HG02885 (cell line): ENCODE measurements around the gene SUSD6.

Experiments
- ATAC-seq: cut with Tn5 transposase; IDR thresholded peaks from one replicate; pipeline ENCODE4 v1.9.1; 2021; ENCODE audit warnings: mild to moderate bottlenecking; ENCODE audit not compliant: unreplicated experiment, poor library complexity

The SUSD6 gene

GRCh38 chr14:69666112-69666511 is 54.7 kb downstream of the SUSD6 start:
- no peak for ATAC-seq

- ATAC-seq: no peak
Observed at GRCh38 chr14:69666690-69667211, 55.4 kb downstream of the SUSD6 start.

GRCh38 chr14:69667938-69668335 is 56.5 kb downstream of the SUSD6 start:
- peak; percentile 46 for ATAC-seq

DNA sequence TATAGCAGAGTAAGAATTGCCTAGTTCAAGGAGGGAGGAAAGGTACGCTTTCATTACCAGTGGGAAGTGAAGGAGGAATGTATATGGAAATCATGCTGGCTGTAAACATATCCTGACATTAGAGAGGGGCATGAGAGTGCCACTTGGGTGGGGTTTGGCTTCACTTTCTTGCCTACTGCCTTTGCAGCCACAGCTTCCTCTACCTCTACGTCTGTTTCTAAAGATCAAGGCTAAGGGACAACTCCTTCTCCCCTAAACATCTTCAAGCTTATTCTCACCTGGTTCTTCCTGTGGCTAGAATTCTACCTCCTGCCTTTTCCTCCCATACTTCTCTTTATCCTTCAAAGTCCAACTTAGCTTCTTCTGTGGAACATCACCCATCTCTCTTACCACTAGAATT is 58.0 kb downstream of the SUSD6 start:
- ATAC-seq: no peak

DNA sequence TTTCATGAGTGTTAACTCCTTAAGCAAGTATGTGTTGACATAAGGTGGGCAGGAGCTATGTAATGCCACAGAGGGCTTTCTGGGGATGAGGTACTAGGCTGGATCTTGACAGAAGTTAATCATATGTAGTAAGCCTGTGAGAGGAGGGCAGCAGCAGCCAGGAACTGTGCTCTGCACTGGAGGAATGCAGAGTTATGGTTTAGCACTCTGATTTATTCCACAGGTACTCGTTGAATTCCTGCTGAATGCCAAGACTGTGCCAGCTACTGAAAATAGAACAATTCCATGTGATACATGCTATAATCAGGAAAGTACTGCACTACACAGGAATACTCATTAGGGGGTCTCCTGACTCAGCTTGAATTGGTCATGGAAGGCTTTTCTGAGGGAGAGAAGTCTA is 58.7 kb downstream of the SUSD6 start:
- no peak for ATAC-seq

DNA sequence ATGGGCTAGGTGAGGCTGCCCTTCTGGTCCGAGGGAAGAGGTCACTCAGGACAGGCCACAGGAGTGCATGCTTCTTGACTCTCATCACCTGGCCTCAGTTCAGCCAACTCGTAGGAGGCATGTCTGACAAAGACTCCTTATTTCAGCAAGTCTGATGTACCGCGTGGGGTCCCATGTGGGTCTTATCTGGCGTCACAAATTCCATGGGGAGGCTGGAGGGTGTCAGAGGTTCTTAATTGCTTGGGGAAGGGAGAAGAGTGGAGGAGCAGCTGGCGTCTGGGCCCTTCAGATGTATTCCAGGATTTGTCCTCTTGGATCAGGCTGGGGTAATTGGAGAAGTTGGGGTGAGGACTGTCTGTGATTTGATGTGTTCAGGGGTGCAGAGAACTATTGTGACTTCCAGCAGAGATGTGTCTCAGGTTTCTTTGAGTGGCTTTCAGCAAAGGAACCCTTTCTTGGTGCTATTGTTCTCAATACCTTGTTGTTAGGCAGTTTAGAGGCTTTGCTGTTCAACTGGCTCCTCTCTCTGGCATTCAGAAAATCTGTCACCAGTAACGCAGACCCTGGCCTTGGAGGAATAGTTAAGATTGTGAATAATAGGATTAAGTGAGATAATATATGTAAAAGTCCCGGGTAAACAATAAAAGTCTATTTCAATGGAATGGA is 60.1 kb downstream of the SUSD6 start:
- ATAC-seq: no peak

- no peak for ATAC-seq
Observed at GRCh38 chr14:69672356-69672755, 61.0 kb downstream of the SUSD6 start.

DNA sequence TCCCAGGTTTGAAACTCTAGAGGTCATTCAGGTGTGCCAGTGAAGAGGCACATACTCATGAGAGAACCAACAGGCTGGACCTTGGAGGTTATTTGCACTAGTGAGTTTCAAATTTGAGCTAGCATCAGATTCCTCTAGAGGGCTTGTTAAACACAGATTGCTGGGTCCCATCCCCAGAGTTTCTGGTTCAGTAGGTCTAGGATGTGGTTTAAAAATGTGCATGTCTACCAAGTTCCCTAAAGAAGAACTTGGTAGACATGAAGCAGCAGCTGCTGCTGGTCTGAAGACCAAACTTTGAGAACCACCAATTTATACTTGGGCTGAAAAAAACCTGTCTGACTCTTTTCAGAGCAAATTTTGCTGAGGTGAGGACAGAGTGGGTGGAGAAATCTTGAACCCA is 61.7 kb downstream of the SUSD6 start:
- peak; percentile 45 for ATAC-seq

GRCh38 chr14:69673578-69674305 is 62.3 kb downstream of the SUSD6 start:
- no peak for ATAC-seq

DNA sequence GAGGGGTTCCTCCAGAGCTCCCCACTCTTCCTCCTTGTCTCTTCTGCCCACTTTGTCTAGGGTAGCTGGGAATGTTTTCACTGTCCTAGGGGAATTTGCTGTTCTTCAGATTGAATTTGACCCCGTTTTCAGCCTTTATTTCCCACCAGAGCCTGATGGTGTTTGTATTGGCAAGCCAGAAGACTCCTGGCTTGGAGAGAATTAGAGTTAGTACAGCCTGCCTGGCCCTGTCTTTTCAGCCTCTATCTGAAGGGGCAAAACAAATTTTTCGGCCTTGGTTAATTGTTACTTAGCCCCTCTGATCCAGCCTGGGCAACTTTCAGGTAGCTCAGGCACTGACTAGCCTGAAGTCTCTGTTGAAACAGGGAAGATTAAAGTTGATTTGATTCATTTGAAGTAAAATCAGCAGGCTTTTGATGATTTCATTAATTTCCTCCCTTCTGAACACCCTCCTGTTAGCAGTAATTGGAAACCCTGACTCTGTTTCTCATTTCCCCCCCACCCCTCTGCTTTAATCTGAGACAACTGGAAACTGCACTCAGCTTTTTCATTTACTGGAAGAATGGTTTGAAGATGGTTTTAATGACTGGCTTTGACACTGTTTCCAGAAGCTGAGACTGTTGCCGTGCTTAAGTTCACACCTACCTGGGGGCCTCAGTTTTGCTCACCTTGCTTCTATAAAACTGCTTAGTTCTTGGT is 63.3 kb downstream of the SUSD6 start:
- ATAC-seq: no peak

DNA sequence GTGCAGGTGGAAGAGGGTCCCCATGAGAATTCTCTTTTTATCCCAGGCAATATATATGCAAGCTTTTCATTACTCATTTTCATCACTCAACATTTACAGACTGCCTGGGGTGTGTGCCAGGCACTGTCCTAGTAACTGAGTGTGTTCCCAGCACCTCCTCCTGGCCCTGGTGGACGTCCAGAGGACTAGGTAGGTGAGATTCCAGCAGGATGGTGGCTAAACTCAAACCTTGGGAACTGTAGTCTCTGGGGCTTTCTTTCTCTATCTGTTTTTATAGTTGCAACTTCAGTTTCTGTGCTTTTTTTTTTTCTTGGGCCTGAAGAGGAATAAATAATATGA is 63.8 kb downstream of the SUSD6 start:
- no peak for ATAC-seq

- peak; percentile 81 for ATAC-seq
Observed at GRCh38 chr14:69675877-69676416, 64.6 kb downstream of the SUSD6 start.

- ATAC-seq: no peak
Observed at GRCh38 chr14:69676723-69677122, 65.3 kb downstream of the SUSD6 start.

GRCh38 chr14:69680297-69680696 is 68.9 kb downstream of the SUSD6 start:
- ATAC-seq: no peak

DNA sequence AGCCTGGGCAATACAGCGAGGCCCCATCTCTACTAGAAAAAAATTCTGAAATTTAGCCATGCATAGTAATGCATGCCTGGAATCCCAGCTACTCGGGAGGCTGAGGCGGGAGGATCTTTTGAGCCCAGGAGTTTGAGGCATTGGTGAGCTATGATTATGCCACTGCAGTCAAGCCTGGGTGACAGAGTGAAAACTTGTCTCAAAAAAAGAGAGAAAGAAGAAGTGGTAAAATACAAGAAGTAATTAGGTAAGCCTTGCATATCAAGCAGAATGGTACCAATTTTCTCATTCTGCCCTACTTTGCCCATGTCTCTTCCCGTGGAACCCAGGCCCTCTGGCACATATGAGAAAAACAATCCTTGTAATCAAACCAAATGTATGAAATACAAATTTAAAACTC is 70.7 kb downstream of the SUSD6 start:
- no peak for ATAC-seq

DNA sequence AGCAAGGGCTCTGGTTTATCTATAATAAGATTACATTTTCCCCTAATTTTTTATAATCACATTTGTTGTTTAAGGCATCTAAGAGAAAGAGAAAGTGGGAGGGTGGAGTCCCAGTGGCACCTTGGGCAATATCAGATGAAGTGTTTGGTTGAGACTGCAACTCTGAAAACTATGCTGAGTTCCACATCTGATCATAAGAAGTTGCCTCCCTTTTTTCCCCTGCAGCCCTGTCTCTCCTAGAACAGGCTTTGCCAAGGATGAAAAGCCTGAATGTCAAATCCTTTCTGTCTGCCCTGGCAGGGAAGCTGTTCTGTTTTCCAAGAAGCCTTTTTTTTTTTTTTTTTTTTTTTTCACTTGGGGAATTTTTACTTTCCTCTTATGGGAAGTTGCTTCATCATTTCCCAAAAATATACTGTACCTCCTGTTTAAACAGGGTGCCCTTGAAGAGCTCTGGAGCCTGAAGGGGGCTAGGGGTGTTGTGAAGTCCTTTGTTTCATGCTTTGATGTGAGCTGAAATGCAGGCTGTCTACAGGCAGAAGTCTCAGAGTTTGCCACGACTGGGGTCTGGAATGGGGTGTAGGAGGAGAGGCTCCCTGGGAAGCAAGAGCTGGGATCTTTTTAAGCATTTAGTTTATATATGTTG is 71.3 kb downstream of the SUSD6 start:
- ATAC-seq: no peak

DNA sequence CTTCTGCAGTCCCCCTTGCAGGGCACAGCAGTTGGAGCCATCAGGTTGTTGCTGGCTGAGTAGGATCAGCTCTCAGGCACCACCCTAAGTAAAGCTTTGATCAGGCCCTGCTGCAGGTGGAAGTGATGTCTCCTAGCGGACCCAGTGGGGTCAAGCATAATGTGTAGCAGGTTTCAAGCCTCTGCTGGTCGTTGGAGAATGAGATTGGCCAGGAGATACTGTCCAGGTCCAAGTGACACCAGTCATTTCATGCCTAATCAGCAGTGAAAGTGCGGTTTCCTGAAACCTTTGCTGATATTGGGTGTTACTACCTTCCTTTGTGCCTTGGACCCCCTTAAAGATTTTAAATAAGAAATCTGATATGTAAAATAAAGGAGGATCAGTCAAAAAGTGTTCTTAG is 72.6 kb downstream of the SUSD6 start:
- no peak for ATAC-seq

GRCh38 chr14:69684461-69685217 is 73.2 kb downstream of the SUSD6 start:
- ATAC-seq: peak; percentile 22

DNA sequence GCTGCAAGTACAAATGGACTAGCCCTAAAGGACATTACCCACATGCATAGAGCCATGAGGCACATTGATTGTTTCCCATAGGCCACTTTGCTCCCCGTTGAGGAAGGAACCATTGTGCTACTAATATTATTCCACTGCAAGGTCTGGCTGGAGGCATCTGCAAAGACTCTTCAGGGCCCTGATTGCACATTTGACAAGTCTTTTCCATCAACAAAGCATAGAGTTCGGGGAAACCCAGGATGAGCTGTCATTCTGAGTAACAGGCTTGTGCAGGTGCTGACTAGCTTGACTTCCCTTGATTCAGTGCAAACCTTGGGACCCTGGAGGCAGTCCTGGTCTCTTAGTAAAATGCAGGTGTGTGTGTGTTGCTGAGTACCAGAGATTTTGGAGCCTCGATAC is 73.8 kb downstream of the SUSD6 start:
- peak; percentile 55 for ATAC-seq

GRCh38 chr14:69685716-69686115 is 74.3 kb downstream of the SUSD6 start:
- ATAC-seq: no peak
